GM10248 (cell line): Measurements from ENCODE around the gene E2F2.

ENCODE experiments used
- CTCF ChIA-PET: fragments of 300-600 bp; sonication (Branson Sonifier 250); formaldehyde crosslinking; extraction: SDS; loops from one replicate; lab custom pipeline; 2021; ENCODE audit warnings: antibody characterized with exemption; lab: Yijun Ruan, JAX
- POLR2A ChIA-PET: fragments of 350-650 bp; sonication (Branson Sonifier 250); formaldehyde crosslinking; extraction: SDS; loops from one replicate; lab custom pipeline; 2020; ENCODE audit warnings: antibody characterized with exemption; lab: Yijun Ruan, JAX
- DNase-seq: peaks from one replicate; pipeline ENCODE4 v3.0.0; 2012; ENCODE audit errors: extremely low spot score
- CTCF ChIP-seq: IDR thresholded peaks from 2 replicates; pipeline ENCODE4 v1.5.1; 2012; ENCODE audit warnings: mild to moderate bottlenecking, low read depth; ENCODE audit errors: extremely low read depth, missing control alignments, control extremely low read depth

Gene E2F2

GRCh38 chr1:23530747-23531561 is at the start of gene E2F2:
TSS of gene E2F2 (minus strand) at chr1:23531233. CDS start at chr1:23530793, 440 bp downstream.
- ChIA-PET CTCF (interaction anchor here (1.3 to 28.7 kb wide), 9 partner anchors 8 to 121 kb away, joined by 3 to 508 read pairs (median 20); no protein-coding TSS in a partner anchor), POLR2A (no interaction called here)
- TF ChIP-seq CTCF: peak; percentile 42
- peak; percentile 96 for DNase-seq

- POLR2A ChIA-PET: no interaction called here
- CTCF ChIA-PET: interaction anchor here (1.2 to 5.1 kb wide), 2 partner anchors 13 to 58 kb away, joined by 4 to 26 read pairs; no protein-coding TSS in a partner anchor
- TF ChIP-seq CTCF: no peak
Observed at GRCh38 chr1:23578997-23579363, 47.9 kb upstream of the E2F2 start.

GRCh38 chr1:23578311-23578996 is 47.4 kb upstream of the E2F2 start:
- CTCF ChIA-PET: interaction anchor here (1.2 to 5.1 kb wide), 6 partner anchors 13 to 86 kb away, joined by 4 to 29 read pairs (median 14); no protein-coding TSS in a partner anchor
- DNase-seq: no peak
- POLR2A ChIA-PET: interaction anchor here (2.0 kb wide), 1 partner anchor 20 kb away, joined by 22 read pairs; the partner anchor contains the start of gene ID3
- no peak for TF ChIP-seq CTCF

More at GRCh38 chr1:23578997-23579363, 47.9 kb upstream of the E2F2 start:
- DNase-seq: no peak

- DNase-seq: peak; percentile 77
- ChIA-PET POLR2A (interaction anchor here (0.7 to 2.0 kb wide), 9 partner anchors 13 to 43 kb away, joined by 3 to 22 read pairs (median 5); partner anchors contain the start of gene ID3), CTCF (interaction anchor here (0.9 to 5.1 kb wide), 17 partner anchors 8 to 140 kb away, joined by 3 to 29 read pairs (median 5); partner anchors contain the start of gene ID3)
- no peak for TF ChIP-seq CTCF
Observed at GRCh38 chr1:23577056-23578004, 46.3 kb upstream of the E2F2 start.

GRCh38 chr1:23576338-23577055 is 45.5 kb upstream of the E2F2 start:
- no peak for DNase-seq
- CTCF ChIA-PET: interaction anchor here (0.9 to 5.1 kb wide), 20 partner anchors 9 to 140 kb away, joined by 3 to 29 read pairs (median 6); partner anchors contain the start of gene ID3
- POLR2A ChIA-PET: interaction anchor here (0.7 to 2.0 kb wide), 9 partner anchors 15 to 43 kb away, joined by 3 to 22 read pairs (median 5); partner anchors contain the start of gene ID3
- TF ChIP-seq CTCF: no peak
